Pancreas (tissue), 10 donors: ENCODE measurements around the gene CNPY1. TPM values are rescaled to one million over a fixed set of nuclear protein-coding genes. Genes with fewer than 3 reads are reported as not detected.
"Not testable (repeated sequence)": the region's sequence is repeated elsewhere in the genome, so short reads cannot be mapped to it uniquely, and the experiment has no call there.

Experiments used
- ATAC-seq, 4 donors: fragments of 200-7000 bp; cut with Tn5 transposase; one replicate each; pipeline versions ENCODE4 v1.8.0 to v1.9.1; 2020; ENCODE audit warnings: mild to moderate bottlenecking in 4 of 4, moderate library complexity in 4 of 4
- DNase-seq, 6 donors: peaks; one replicate each; pipeline ENCODE4 v3.0.0-alpha.2; 2020
- FAIRE-seq: peaks from 2 replicates; lab custom pipeline; 2012; peaks lifted over from hg19 to GRCh38; lab: Jason Lieb, UNC
- H3K27ac ChIP-seq, 4 donors: fragments of 200-600 bp; sonication (generic); 1 replicate in 3 of 4; 2 replicates in 1 of 4; pipeline versions ENCODE4 v1.5.0 to v1.8.0; 2020
- H3K27me3 ChIP-seq, 4 donors: fragments of 200-600 bp; one replicate each; pipeline ENCODE4 v1.8.0; 2021
- H3K36me3 ChIP-seq, 3 donors: fragments of 200-600 bp; sonication (generic) in 1 of 3; one replicate each; pipeline versions ENCODE4 v1.5.0 to v1.8.0; 2020 to 2021
- H3K4me1 ChIP-seq, 3 donors: fragments of 200-600 bp; one replicate each; pipeline ENCODE4 v1.8.0; 2021
- H3K4me3 ChIP-seq, 4 donors: fragments of 200-600 bp; sonication (generic) in 2 of 4; one replicate each; pipeline versions ENCODE4 v1.5.0 to v1.8.0; 2020 to 2021
- H3K9me3 ChIP-seq, 4 donors: fragments of 200-600 bp; one replicate each; pipeline ENCODE4 v1.8.0; 2021
- WGBS, 2 donors: extraction: QIAGEN DNeasy Blood & Tissue Kit; methylation state at CpG; one replicate each; pipeline ENCODE4 v1.1.7; 2013; 5-methylcytosine and 5-hydroxymethylcytosine counted together
- intact Hi-C, 3 donors: fragments of 100-400 bp; cut with DNase I; formaldehyde crosslinking; loops; one replicate each; pipeline versions ENCODE4 v1.11.1 to v1.14.2; 2022
- polyA plus RNA-seq, 2 donors: library from polyadenylated mRNA; stranded (reverse); fragments of 200-250 nt; gene quantifications; one replicate each; pipeline ENCODE4 v1.2.3, GENCODE V29; 2013
- total RNA-seq, 6 donors: library from RNA; stranded (reverse); fragmentation: NEBNext Ultra II Directional in 4 of 6; extraction: Animal tissue kit (Norgen Biotek cat#: 25700) in 4 of 6; gene quantifications; one replicate each; pipeline versions ENCODE4 v1.2.1 to v1.2.4, GENCODE V29; 2021 to 2023
- TF ChIP-seq, protein P1 (sequence below), 4 donors: fragments of 200-600 bp; sonication (generic) in 3 of 4; IDR thresholded peaks; one replicate each; pipeline versions ENCODE4 v1.5.0 to v1.8.0; 2021; ENCODE audit warnings: antibody characterized with exemption in 4 of 4
- donor health status: healthy with polysubstance abuse.
- donor health status: DM: no; HTN: no; CAD: no; lungs with moderate emphysema.
- donor health status: DM: no; HTN: no; CAD: no.
- donor health status: control.
- donor health status: control.
- donor health status: Bipolar disorder and iron deficiency.
- donor health status: DM: yes; HTN: yes; CAD: no.
- donor health status: DM: no; HTN: no; CAD: no.
- donor health status: DM: no; HTN: no; CAD: no.
- donor health status: DM: yes; HTN: yes; CAD: no.

The CNPY1 gene
- total RNA-seq (not detected), polyA plus RNA-seq (not detected)

DNA sequence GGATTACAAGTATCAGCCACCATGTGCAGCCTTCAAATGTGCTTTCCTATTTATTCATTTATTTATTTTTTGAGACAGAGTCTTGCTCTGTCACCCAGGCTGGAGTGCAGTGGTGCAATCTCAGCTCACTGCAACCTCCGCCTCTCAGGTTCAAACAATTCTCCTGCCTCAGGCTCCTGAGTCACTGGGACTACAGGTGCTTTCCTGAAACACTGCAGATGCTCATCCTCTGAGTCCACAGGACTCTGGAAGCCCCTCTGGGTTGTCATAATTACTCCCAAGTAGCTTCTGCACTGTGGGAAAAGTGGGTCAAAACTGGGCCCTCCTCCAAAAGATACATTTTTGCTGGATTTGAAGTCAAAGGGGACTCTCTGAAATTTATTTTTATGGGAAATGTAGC is at the start of gene CNPY1:
Gene CNPY1, minus strand, starts transcription at position 111 of the 400 bp plus-strand sequence. CDS start 630 bp downstream, outside the sequence.
- H3K9me3 ChIP-seq, intact Hi-C loops, H3K4me3 ChIP-seq, ATAC-seq, H3K27me3 ChIP-seq, DNase-seq, H3K4me1 ChIP-seq, H3K27ac ChIP-seq, H3K36me3 ChIP-seq, FAIRE-seq: not testable (repeated sequence)
- 79 to 87% methylated on average over 1 of the region's 1 CpG for WGBS, 2 donors

DNA sequence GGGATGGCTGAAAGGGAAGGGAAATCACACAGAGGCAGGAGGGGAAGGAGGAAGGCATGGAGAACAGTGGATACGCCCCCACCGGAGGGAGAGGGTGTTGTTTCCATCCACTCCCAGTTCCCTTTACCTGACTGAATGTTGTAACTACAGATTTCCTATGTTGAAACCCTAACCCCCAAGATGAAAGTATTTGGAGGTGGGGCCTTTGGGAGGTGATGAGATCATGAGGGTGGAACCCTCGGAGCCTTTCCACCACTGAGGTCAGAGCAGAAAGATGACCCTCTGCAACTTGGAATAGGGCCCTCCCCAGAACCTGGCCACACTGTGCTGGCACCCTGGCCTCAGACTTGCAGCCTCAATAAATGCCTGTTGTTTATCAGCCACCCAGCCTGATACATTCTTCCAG is 48.6 kb upstream of the CNPY1 start:
- H3K36me3 ChIP-seq = no peaks in the 10 kb centered on the region
- DNase-seq (no peak), ATAC-seq (peak in 2 of 4 donors; percentile 11 to 35), FAIRE-seq (no peak)
- H3K27ac ChIP-seq = no peak overlapping the region
- TF ChIP-seq, protein P1, sequence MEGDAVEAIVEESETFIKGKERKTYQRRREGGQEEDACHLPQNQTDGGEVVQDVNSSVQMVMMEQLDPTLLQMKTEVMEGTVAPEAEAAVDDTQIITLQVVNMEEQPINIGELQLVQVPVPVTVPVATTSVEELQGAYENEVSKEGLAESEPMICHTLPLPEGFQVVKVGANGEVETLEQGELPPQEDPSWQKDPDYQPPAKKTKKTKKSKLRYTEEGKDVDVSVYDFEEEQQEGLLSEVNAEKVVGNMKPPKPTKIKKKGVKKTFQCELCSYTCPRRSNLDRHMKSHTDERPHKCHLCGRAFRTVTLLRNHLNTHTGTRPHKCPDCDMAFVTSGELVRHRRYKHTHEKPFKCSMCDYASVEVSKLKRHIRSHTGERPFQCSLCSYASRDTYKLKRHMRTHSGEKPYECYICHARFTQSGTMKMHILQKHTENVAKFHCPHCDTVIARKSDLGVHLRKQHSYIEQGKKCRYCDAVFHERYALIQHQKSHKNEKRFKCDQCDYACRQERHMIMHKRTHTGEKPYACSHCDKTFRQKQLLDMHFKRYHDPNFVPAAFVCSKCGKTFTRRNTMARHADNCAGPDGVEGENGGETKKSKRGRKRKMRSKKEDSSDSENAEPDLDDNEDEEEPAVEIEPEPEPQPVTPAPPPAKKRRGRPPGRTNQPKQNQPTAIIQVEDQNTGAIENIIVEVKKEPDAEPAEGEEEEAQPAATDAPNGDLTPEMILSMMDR (IDR thresholded peaks at IDR 0.05) = no peak
- no peak overlapping the region for H3K4me3 ChIP-seq
- WGBS, 2 donors = 64 to 66% methylated on average over 3 of the region's 3 CpGs
- intact Hi-C loops = loop anchor here in 1 of 3 donors (10.0 kb wide), 1 partner anchor 140 kb away; no protein-coding TSS in a partner anchor
- H3K27me3 ChIP-seq = no peaks in the 10 kb centered on the region
- H3K9me3 ChIP-seq = no peaks in the 10 kb centered on the region
- peaks cover 7 to 19% (median 12%) of the 10 kb centered on the region in 3 donors for H3K4me1 ChIP-seq

DNA sequence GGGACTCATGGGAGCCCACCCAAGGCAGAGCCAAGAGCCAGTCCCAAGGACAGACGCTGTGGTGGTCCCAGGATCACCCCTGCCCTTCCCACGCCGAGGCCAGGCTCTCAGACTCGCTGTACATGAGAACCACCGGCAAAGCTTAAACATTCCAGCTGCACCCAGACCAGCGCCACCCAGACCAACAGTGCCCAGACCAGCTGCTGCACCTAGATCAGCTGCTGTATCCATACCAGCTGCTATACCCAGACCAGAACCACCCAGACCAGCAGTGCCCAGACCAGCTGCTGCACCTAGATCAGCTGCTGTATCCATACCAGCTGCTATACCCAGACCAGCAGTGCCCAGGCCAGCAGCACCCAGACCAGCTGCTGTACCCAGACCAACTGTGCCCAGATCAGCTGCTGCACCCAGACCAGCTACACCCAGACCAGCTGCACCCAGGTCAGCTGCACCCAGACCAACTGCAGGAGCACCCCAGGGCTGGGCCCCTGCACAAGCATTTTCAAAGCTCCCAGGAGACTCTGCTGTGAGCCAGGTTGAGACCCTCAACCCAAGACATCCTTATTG is 47.9 kb upstream of the CNPY1 start:
- Histone ChIP-seq H3K4me1 (peaks cover 7 to 19% (median 12%) of the 10 kb centered on the region in 3 donors), H3K4me3 (no peak overlapping the region), H3K9me3 (no peaks in the 10 kb centered on the region), H3K27ac (no peak overlapping the region), H3K27me3 (no peaks in the 10 kb centered on the region), H3K36me3 (no peaks in the 10 kb centered on the region)
- ATAC-seq (no peak), DNase-seq (no peak), FAIRE-seq (no peak)
- intact Hi-C loops = loop anchor here in 1 of 3 donors (10.0 kb wide), 1 partner anchor 141 kb away; no protein-coding TSS in a partner anchor
- 84% methylated on average over 6 of the region's 6 CpGs for WGBS, 2 donors
- TF ChIP-seq, protein P1 (IDR thresholded peaks at IDR 0.05) = no peak

DNA sequence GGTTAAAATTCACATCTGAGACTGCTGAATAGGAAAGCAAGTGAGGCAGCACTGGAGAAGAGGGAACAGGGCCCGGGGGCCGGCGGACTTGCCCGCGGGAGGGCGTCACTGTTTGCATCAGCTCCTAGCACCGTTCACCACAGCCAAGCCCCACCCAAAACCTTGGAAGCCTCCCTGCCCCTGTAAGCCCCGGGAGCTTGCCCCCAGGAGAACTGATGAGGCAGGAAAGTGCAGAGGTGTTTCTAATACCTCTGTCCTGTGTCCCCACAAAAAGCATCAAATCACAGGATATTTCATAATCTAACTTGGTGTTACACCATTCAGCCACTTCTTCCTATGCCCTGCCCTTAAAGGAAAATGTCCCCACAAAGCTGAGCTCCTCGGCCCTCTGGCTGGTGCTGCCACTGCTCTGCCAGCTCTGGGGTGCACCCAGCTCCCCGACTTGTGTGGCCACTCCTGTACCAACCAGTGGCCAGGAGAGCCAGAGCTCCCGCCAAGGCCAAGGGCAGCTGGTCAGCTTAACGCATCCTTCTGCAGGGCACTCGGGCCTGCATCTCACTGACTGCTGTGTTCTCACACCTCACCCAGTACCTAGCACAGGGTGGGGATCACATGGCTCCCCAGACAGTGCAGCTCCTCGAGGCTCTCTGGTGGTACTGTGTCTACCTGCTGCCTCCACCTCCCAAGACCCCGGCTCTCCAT is 47.3 kb upstream of the CNPY1 start:
- no peak overlapping the region for H3K27ac ChIP-seq
- no peaks in the 10 kb centered on the region for H3K27me3 ChIP-seq
- H3K9me3 ChIP-seq = no peaks in the 10 kb centered on the region
- FAIRE-seq (no peak), DNase-seq (peak in 1 of 6 donors; percentile 48), ATAC-seq (no peak)
- intact Hi-C loops = loop anchor here in 1 of 3 donors (10.0 kb wide), 1 partner anchor 141 kb away; no protein-coding TSS in a partner anchor
- 79 to 83% methylated on average over 15 of the region's 15 CpGs for WGBS, 2 donors
- H3K4me3 ChIP-seq = no peak overlapping the region
- TF ChIP-seq, protein P1 (IDR thresholded peaks at IDR 0.05) = no peak
- peaks cover 7 to 14% (median 12%) of the 10 kb centered on the region in 3 donors for H3K4me1 ChIP-seq
- no peaks in the 10 kb centered on the region for H3K36me3 ChIP-seq

DNA sequence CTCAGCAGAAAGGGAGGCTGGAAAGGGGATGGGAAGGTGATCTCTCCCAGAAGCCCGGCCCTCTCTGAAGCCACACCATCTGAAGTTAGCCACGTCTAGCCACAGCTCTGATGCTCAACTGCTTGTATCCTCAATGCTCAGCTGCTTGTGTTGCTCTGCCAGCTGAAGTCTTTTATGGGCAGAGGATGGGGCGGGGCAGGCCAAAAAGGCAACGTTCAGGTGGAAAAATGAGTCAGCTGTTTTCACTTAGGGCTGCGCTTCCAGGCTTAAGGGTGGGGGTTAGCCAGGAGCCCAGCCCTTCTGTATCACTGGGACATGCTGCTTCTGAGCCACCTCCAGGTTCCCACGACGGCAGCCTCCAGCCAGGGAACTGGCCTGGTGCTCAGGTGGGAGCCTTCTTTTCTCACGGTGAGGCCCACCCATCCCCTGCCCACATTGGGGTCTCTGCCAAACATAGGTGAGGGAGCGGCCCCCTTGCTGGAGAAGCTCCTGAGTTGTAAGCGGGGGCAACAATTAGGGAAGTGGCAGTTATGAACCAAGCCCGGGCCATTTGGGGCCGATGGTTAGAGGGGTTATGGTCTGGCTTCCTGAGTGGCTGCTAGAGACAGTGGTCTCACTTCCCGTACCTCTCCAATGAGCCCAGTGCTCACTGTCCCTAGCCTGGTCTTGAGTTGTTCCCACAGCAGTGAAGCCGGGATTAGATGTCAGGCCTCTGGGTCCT is 44.9 kb upstream of the CNPY1 start:
- Histone ChIP-seq H3K4me1 (no peaks in the 10 kb centered on the region), H3K27me3 (no peaks in the 10 kb centered on the region), H3K4me3 (no peak overlapping the region), H3K27ac (no peak overlapping the region), H3K36me3 (no peaks in the 10 kb centered on the region), H3K9me3 (no peaks in the 10 kb centered on the region)
- TF ChIP-seq, protein P1 (IDR thresholded peaks at IDR 0.05) = no peak
- FAIRE-seq = no peak
- 85% methylated on average over 14 of the region's 14 CpGs for WGBS, 2 donors
- intact Hi-C loops = loop anchor here in 1 of 3 donors (10.0 kb wide), 1 partner anchor 144 kb away; no protein-coding TSS in a partner anchor
- DNase-seq = no peak
- ATAC-seq = no peak
